ENCODE results near the gene SLC35F1.
"Not testable (repeated sequence)": the region's sequence is repeated elsewhere in the genome, so short reads cannot be mapped to it uniquely, and the experiment has no call there.

SLC35F1 gene

DNA sequence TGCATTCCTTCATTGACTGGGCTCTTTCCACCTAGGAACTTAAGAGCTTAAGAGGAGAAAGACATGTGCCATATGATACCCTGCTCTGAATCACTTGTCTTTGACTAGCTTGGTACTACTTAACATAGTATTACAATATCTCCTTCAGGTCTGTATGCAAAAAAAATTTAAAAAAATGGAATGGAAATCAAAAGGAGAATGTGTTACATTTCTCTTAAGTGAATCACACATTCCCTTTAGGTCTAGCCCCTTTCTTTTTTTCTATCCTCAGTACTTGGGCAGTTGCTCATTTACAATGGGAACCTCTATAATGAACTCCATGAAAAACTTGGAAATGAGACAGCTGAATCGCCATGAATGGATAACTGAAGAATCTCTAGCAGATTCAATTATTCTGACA lies 53.8 kb downstream of the SLC35F1 start:
- no peak overlapping the region for H3K27ac ChIP-seq (ENCODE audit: extremely low read depth, low read depth, low read length)
- H3K36me3 ChIP-seq (ENCODE audit: control insufficient read depth in 2 of 2, insufficient read depth in 1 of 2, low read length in 2 of 2), result no peaks in the 10 kb centered on the region
- TF ChIP-seq ZNF311 (tag by site-specific recombination; IDR thresholded peaks at IDR 0.05; ENCODE audit: borderline replicate concordance) (no peak), PRDM1 (tag by site-specific recombination; IDR thresholded peaks at IDR 0.05) (peak; percentile 37; the same call in 1 of the 2 replicates)
- no peaks in the 10 kb centered on the region for H3K4me1 ChIP-seq (ENCODE audit: control insufficient read depth, insufficient read depth, low read length)
- no peaks in the 10 kb centered on the region for H3K9me3 ChIP-seq (ENCODE audit: control insufficient read depth, insufficient read depth, low read depth, low read length)
- ChIA-PET POLR2A (no interaction called here), CTCF (interaction anchor here (0.5 to 2.2 kb wide), 5 partner anchors 11 to 1821 kb away, joined by 3 to 13 read pairs (median 5); no protein-coding TSS in a partner anchor)
- no peak overlapping the region for H3K4me3 ChIP-seq (ENCODE audit: low read depth, low read length)

DNA sequence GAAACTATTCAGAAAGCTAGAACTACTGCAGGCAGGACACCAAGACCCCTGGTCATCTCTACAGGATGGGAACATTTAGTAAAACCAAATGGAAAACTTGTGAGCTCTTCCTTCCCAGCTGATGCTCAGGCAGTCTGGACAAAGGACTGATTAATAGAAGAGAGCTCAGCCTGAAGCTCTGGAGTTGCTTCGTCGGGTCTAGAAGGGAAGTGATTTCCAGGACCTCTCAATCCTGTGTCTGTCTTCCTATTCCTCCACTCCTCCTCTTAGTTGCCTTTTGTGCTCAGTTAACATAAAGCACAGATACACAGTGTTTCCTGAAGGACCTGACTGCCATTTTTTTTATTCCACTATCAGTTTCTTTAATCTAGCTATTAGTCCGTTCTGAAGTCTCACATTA lies 54.2 kb downstream of the SLC35F1 start:
- CTCF ChIA-PET, result interaction anchor here (0.5 to 2.2 kb wide), 4 partner anchors 10 to 65 kb away, joined by 3 to 13 read pairs (median 6); no protein-coding TSS in a partner anchor
- H3K27ac ChIP-seq (ENCODE audit: extremely low read depth, low read depth, low read length), result no peak overlapping the region
- H3K4me3 ChIP-seq (ENCODE audit: low read depth, low read length), result no peak overlapping the region
- H3K36me3 ChIP-seq (ENCODE audit: control insufficient read depth in 2 of 2, insufficient read depth in 1 of 2, low read length in 2 of 2), result no peaks in the 10 kb centered on the region
- TF ChIP-seq ZNF362 (tag by site-specific recombination; IDR thresholded peaks at IDR 0.05), result no peak
- no peak for TF ChIP-seq EGR2 (tag by site-specific recombination; IDR thresholded peaks at IDR 0.05; ENCODE audit: low read depth)
- TF ChIP-seq ZNF138 (tag by site-specific recombination; IDR thresholded peaks at IDR 0.05; ENCODE audit: borderline replicate concordance), result no peak
- no peak for TF ChIP-seq ZSCAN16 (tag by site-specific recombination; IDR thresholded peaks at IDR 0.05)
- no peak for TF ChIP-seq ZBTB26 (tag by site-specific recombination; optimal IDR thresholded peaks at IDR 0.05)
- TF ChIP-seq ZNF596 (tag by site-specific recombination; IDR thresholded peaks at IDR 0.05), result no peak
- TF ChIP-seq, protein P1, sequence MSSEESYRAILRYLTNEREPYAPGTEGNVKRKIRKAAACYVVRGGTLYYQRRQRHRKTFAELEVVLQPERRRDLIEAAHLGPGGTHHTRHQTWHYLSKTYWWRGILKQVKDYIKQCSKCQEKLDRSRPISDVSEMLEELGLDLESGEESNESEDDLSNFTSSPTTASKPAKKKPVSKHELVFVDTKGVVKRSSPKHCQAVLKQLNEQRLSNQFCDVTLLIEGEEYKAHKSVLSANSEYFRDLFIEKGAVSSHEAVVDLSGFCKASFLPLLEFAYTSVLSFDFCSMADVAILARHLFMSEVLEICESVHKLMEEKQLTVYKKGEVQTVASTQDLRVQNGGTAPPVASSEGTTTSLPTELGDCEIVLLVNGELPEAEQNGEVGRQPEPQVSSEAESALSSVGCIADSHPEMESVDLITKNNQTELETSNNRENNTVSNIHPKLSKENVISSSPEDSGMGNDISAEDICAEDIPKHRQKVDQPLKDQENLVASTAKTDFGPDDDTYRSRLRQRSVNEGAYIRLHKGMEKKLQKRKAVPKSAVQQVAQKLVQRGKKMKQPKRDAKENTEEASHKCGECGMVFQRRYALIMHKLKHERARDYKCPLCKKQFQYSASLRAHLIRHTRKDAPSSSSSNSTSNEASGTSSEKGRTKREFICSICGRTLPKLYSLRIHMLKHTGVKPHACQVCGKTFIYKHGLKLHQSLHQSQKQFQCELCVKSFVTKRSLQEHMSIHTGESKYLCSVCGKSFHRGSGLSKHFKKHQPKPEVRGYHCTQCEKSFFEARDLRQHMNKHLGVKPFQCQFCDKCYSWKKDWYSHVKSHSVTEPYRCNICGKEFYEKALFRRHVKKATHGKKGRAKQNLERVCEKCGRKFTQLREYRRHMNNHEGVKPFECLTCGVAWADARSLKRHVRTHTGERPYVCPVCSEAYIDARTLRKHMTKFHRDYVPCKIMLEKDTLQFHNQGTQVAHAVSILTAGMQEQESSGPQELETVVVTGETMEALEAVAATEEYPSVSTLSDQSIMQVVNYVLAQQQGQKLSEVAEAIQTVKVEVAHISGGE (tag by site-specific recombination; conservative IDR thresholded peaks at IDR 0.05; ENCODE audit: low read depth), result no peak
- no peak for TF ChIP-seq ZNF777 (tag by site-specific recombination; IDR thresholded peaks at IDR 0.05; ENCODE audit: borderline replicate concordance)
- TF ChIP-seq, protein P2, sequence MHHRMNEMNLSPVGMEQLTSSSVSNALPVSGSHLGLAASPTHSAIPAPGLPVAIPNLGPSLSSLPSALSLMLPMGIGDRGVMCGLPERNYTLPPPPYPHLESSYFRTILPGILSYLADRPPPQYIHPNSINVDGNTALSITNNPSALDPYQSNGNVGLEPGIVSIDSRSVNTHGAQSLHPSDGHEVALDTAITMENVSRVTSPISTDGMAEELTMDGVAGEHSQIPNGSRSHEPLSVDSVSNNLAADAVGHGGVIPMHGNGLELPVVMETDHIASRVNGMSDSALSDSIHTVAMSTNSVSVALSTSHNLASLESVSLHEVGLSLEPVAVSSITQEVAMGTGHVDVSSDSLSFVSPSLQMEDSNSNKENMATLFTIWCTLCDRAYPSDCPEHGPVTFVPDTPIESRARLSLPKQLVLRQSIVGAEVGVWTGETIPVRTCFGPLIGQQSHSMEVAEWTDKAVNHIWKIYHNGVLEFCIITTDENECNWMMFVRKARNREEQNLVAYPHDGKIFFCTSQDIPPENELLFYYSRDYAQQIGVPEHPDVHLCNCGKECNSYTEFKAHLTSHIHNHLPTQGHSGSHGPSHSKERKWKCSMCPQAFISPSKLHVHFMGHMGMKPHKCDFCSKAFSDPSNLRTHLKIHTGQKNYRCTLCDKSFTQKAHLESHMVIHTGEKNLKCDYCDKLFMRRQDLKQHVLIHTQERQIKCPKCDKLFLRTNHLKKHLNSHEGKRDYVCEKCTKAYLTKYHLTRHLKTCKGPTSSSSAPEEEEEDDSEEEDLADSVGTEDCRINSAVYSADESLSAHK (tag by site-specific recombination; IDR thresholded peaks at IDR 0.05), result no peak
- TF ChIP-seq GFI1B (tag by site-specific recombination; IDR thresholded peaks at IDR 0.05), result no peak
- no peak for TF ChIP-seq ZNF112 (tag by site-specific recombination; IDR thresholded peaks at IDR 0.05)
- TF ChIP-seq ATF2 (tag by site-specific recombination; IDR thresholded peaks at IDR 0.05; ENCODE audit: low read depth), result no peak
- no peak for TF ChIP-seq ZNF514 (tag by site-specific recombination; IDR thresholded peaks at IDR 0.05)
- no peaks in the 10 kb centered on the region for H3K4me1 ChIP-seq (ENCODE audit: control insufficient read depth, insufficient read depth, low read length)
- H3K9me3 ChIP-seq (ENCODE audit: control insufficient read depth, insufficient read depth, low read depth, low read length), result no peaks in the 10 kb centered on the region
- POLR2A ChIA-PET, result no interaction called here

DNA sequence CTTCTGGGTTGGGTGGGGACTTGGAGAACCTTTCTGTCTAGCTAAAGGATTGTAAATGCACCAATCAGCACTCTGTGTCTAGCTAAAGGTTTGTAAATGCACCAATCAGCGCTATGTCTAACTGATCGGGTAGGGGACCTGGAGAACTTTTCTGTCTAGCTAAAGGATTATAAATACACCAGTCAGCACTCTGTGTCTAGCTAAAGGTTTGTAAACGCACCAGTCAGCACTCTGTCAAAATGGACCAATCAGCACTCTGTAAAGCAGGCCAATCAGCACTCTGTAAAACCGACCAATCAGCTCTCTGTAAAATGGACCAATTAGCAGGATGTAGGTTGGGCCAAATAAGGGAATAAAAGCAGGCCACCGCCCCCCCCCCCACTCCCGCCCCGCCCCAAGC lies 58.7 kb downstream of the SLC35F1 start:
- CTCF ChIA-PET, result interaction anchor here (2.2 kb wide), 1 partner anchor 9 kb away, joined by 7 read pairs; no protein-coding TSS in a partner anchor
- H3K36me3 ChIP-seq (ENCODE audit: control insufficient read depth in 2 of 2, insufficient read depth in 1 of 2, low read length in 2 of 2); POLR2A ChIA-PET; H3K9me3 ChIP-seq (ENCODE audit: control insufficient read depth, insufficient read depth, low read depth, low read length); H3K4me3 ChIP-seq (ENCODE audit: low read depth, low read length); H3K4me1 ChIP-seq (ENCODE audit: control insufficient read depth, insufficient read depth, low read length); H3K27ac ChIP-seq (ENCODE audit: extremely low read depth, low read depth, low read length): not testable (repeated sequence)
